ENCODE data around the gene PLCG2.
"Not testable (repeated sequence)": the region's sequence is repeated elsewhere in the genome, so short reads cannot be mapped to it uniquely, and the experiment has no call there.

The PLCG2 gene

GRCh38 chr16:81932668-81933067 lies 153.6 kb downstream of the PLCG2 start:
- no peak for DNase-seq (ENCODE audit: low read depth in 1 of 2, low spot score in 1 of 2)
- no peaks in the 10 kb centered on the region for H3K27me3 ChIP-seq (ENCODE audit: insufficient read depth, poor library complexity, severe bottlenecking)
- no peak overlapping the region for H3K27ac ChIP-seq (replicated peaks)
- no peak for TF ChIP-seq REST (IDR thresholded peaks at IDR 0.05; ENCODE audit: insufficient replicate concordance, low read depth)
- H3K4me3 ChIP-seq (replicated peaks; ENCODE audit: insufficient read depth, low read length), result no peak overlapping the region

GRCh38 chr16:81933361-81933760 lies 154.3 kb downstream of the PLCG2 start:
- H3K4me3 ChIP-seq (replicated peaks; ENCODE audit: insufficient read depth, low read length), result no peak overlapping the region
- H3K27me3 ChIP-seq (ENCODE audit: insufficient read depth, poor library complexity, severe bottlenecking), result no peaks in the 10 kb centered on the region
- DNase-seq (ENCODE audit: low read depth in 1 of 2, low spot score in 1 of 2), result no peak
- no peak for TF ChIP-seq CTCF (IDR thresholded peaks at IDR 0.05; ENCODE audit: insufficient read depth, low read length)
- no peak for TF ChIP-seq SPI1 (IDR thresholded peaks at IDR 0.05; ENCODE audit: borderline replicate concordance, low read depth)
- TF ChIP-seq POLR2AphosphoS5 (IDR thresholded peaks at IDR 0.05; ENCODE audit: low read depth), result no peak
- TF ChIP-seq REST (IDR thresholded peaks at IDR 0.05; ENCODE audit: insufficient replicate concordance, low read depth), result no peak
- TF ChIP-seq GABPA (IDR thresholded peaks at IDR 0.05; ENCODE audit: low read depth), result no peak
- no peak overlapping the region for H3K27ac ChIP-seq (replicated peaks)

- DNase-seq (ENCODE audit: low read depth in 1 of 2, low spot score in 1 of 2); H3K4me3 ChIP-seq (replicated peaks; ENCODE audit: insufficient read depth, low read length); H3K27ac ChIP-seq (replicated peaks); H3K27me3 ChIP-seq (ENCODE audit: insufficient read depth, poor library complexity, severe bottlenecking): not testable (repeated sequence)
These were observed 155.6 kb downstream of the PLCG2 start for GRCh38 chr16:81934711-81935110.

- TF ChIP-seq GABPA (IDR thresholded peaks at IDR 0.05; ENCODE audit: low read depth) (no peak), SPI1 (IDR thresholded peaks at IDR 0.05; ENCODE audit: borderline replicate concordance, low read depth) (no peak), POLR2AphosphoS5 (IDR thresholded peaks at IDR 0.05; ENCODE audit: low read depth) (no peak), REST (IDR thresholded peaks at IDR 0.05; ENCODE audit: insufficient replicate concordance, low read depth) (no peak), CTCF (IDR thresholded peaks at IDR 0.05; ENCODE audit: insufficient read depth, low read length) (no peak)
- H3K4me3 ChIP-seq (replicated peaks; ENCODE audit: insufficient read depth, low read length), result no peak overlapping the region
- no peak for DNase-seq (ENCODE audit: low read depth in 1 of 2, low spot score in 1 of 2)
- H3K27ac ChIP-seq (replicated peaks), result no peak overlapping the region
- H3K27me3 ChIP-seq (ENCODE audit: insufficient read depth, poor library complexity, severe bottlenecking), result no peaks in the 10 kb centered on the region
These were observed 157.3 kb downstream of the PLCG2 start for GRCh38 chr16:81936209-81937000.
